ENCODE data around the gene ATP5F1D. TPM values are rescaled to one million over a fixed set of nuclear protein-coding genes. Genes with fewer than 3 reads are reported as not detected.

ATP5F1D gene
- total RNA-seq, 6 donors from 2014 or later = 56.0 to 187 (median 113) TPM

- peak overlapping the region; percentile 65 to 89 (median 75) for H3K4me3 ChIP-seq
- ATAC-seq (ENCODE audit: low FRiP score in 2 of 2) = peak in 1 of 2 donors; percentile 53
- DNase-seq = peak; percentile 86 to 97
- H3K36me3 ChIP-seq = peaks cover 30 to 46% (median 38%) of the 10 kb centered on the region in 4 donors
- peaks cover 85 to 93% (median 88%) of the 10 kb centered on the region in 4 donors for H3K4me1 ChIP-seq
- H3K27me3 ChIP-seq = no peaks in the 10 kb centered on the region
- TF ChIP-seq EP300 (IDR thresholded peaks at IDR 0.05) (peak in 3 of 4 donors; percentile 9 to 42 (median 26)), POLR2A (IDR thresholded peaks at IDR 0.05) (no peak), POLR2AphosphoS5 (IDR thresholded peaks at IDR 0.05) (peak; percentile 7 to 75)
- TF ChIP-seq, protein P1, sequence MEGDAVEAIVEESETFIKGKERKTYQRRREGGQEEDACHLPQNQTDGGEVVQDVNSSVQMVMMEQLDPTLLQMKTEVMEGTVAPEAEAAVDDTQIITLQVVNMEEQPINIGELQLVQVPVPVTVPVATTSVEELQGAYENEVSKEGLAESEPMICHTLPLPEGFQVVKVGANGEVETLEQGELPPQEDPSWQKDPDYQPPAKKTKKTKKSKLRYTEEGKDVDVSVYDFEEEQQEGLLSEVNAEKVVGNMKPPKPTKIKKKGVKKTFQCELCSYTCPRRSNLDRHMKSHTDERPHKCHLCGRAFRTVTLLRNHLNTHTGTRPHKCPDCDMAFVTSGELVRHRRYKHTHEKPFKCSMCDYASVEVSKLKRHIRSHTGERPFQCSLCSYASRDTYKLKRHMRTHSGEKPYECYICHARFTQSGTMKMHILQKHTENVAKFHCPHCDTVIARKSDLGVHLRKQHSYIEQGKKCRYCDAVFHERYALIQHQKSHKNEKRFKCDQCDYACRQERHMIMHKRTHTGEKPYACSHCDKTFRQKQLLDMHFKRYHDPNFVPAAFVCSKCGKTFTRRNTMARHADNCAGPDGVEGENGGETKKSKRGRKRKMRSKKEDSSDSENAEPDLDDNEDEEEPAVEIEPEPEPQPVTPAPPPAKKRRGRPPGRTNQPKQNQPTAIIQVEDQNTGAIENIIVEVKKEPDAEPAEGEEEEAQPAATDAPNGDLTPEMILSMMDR (IDR thresholded peaks at IDR 0.05) = peak in 1 of 6 experiments; percentile 21
- H3K27ac ChIP-seq = peak overlapping the region; percentile 94 to 100 (median 99)
- 2 to 3% methylated on average over 12 to 13 of the region's 64 CpGs for WGBS, 2 donors
- no peaks in the 10 kb centered on the region for H3K9me3 ChIP-seq
Measured at GRCh38 chr19:1269478-1270212, 28.1 kb downstream of the ATP5F1D start.

DNA sequence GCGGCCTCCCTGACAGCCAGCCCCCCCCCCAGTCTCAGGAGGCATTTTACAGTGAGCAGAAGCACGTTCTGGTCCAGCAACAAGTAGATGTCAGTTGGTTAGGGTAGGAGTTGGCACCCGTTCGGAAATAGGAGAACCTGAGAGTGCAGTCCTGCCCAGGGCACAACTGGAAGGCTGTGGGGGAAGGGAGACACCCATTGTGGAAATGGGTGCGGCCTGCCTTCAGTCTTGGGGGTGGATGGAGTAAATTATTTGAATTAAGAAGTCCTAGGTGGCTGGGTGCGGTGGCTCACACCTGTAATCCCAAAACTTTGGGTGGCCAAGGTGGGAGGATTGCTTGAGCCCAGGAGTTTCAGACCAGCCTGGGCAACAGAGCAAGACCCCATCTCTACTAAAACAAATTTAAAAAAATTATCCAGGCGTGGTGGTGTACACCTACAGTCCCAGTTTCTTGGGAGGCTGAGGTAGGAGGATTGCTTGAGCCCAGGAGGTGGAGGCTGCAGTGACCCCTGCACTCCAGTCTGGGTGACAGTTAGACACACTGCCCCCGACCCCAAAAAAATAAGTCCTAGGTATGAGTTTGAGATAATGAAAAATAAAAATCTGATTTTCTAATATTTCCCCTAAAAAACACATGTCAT lies 28.8 kb downstream of the ATP5F1D start:
- no peak for TF ChIP-seq POLR2AphosphoS5 (IDR thresholded peaks at IDR 0.05)
- no peak for TF ChIP-seq POLR2A (IDR thresholded peaks at IDR 0.05)
- TF ChIP-seq, protein P1 (IDR thresholded peaks at IDR 0.05) = no peak
- no peak for TF ChIP-seq EP300 (IDR thresholded peaks at IDR 0.05)
- Histone ChIP-seq H3K4me3 (peak overlapping the region; percentile 65 to 89 (median 75)), H3K9me3 (no peaks in the 10 kb centered on the region), H3K27me3 (no peaks in the 10 kb centered on the region), H3K36me3 (peaks cover 32 to 50% (median 44%) of the 10 kb centered on the region in 4 donors), H3K27ac (peak overlapping the region; percentile 94 to 100 (median 99)), H3K4me1 (peaks cover 85 to 93% (median 87%) of the 10 kb centered on the region in 4 donors)
- WGBS, 2 donors = 16 to 22% methylated on average over 7 to 8 of the region's 8 CpGs
- no peak for ATAC-seq (ENCODE audit: low FRiP score in 2 of 2)
- peak; percentile 58 to 61 for DNase-seq

DNA sequence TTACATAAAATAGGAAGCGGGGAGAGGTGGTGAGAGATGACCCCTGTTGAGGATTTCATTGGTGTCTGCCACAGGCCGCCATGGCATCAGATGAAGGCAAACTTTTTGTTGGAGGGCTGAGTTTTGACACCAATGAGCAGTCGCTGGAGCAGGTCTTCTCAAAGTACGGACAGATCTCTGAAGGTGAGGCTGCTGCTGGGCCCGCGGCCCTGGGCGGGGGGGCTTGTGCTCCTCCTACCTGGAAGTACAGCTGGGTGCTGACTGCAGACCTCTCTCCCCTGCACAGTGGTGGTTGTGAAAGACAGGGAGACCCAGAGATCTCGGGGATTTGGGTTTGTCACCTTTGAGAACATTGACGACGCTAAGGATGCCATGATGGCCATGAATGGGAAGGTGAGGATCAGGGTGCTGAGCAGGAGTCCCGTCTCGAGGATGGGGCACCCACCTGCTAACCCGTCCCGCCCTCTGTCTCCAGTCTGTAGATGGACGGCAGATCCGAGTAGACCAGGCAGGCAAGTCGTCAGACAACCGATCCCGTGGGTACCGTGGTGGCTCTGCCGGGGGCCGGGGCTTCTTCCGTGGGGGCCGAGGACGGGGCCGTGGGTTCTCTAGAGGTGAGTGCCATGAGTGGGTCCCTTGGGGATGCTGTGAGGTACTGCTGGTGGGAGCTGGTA lies 29.4 kb downstream of the ATP5F1D start:
- Histone ChIP-seq H3K9me3 (no peaks in the 10 kb centered on the region), H3K4me3 (peak overlapping the region in 3 of 4 donors; percentile 65 to 89 (median 80)), H3K36me3 (peaks cover 32 to 50% (median 44%) of the 10 kb centered on the region in 4 donors), H3K4me1 (peaks cover 79 to 89% (median 81%) of the 10 kb centered on the region in 4 donors), H3K27ac (peak overlapping the region; percentile 94 to 100 (median 99)), H3K27me3 (no peaks in the 10 kb centered on the region)
- ATAC-seq (ENCODE audit: low FRiP score in 2 of 2) (no peak), DNase-seq (peak; percentile 56 to 85)
- no peak for TF ChIP-seq POLR2A (IDR thresholded peaks at IDR 0.05)
- no peak for TF ChIP-seq EP300 (IDR thresholded peaks at IDR 0.05)
- no peak for TF ChIP-seq POLR2AphosphoS5 (IDR thresholded peaks at IDR 0.05)
- TF ChIP-seq, protein P1 (IDR thresholded peaks at IDR 0.05) = no peak
- 63 to 68% methylated on average over 25 to 26 of the region's 26 CpGs for WGBS, 2 donors

DNA sequence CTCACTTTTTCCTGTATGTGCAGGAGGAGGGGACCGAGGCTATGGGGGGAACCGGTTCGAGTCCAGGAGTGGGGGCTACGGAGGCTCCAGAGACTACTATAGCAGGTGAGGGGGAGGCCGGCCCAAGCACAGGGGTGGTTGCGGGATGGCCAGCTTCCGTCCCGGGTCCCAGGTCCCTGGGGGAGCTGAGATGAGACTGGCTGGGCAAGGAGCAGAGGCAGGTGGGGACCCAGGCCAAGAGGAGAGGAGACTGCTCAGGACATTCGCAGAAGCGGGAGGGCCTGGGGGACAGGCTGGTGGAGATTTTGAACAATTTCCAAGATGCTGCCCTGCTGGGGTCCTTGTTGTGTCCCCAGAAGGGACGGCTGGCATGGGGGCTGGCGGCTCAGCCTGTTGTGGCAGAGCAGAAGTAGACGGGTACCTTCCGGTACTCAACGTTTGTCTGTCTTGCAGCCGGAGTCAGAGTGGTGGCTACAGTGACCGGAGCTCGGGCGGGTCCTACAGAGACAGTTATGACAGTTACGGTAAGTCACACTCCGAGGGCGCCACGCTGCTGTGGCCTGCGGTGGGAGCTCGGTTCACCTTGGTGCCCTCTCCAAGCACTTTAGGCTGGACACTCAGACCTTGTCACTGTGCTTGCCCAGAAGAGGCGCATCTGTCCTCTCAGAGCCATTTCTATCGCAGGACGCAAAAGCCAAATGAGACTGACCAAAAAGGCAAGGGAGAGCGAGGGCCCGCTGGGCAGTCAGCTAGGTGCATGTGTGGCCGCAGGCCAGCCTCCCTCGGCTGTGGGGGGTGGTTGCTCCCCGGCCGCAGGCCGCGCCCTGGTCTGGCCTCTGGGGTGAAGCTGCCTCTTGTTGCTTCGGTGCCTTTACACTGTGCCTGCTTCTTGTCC lies 30.2 kb downstream of the ATP5F1D start:
- H3K27me3 ChIP-seq = no peaks in the 10 kb centered on the region
- H3K9me3 ChIP-seq = no peaks in the 10 kb centered on the region
- peak; percentile 59 to 89 for DNase-seq
- WGBS, 2 donors = 74 to 75% methylated on average over 34 to 36 of the region's 37 CpGs
- H3K4me3 ChIP-seq = peak overlapping the region in 2 of 4 donors; percentile 80 to 89
- TF ChIP-seq POLR2AphosphoS5 (IDR thresholded peaks at IDR 0.05) = peak in 1 of 2 donors; percentile 6
- no peak for TF ChIP-seq EP300 (IDR thresholded peaks at IDR 0.05)
- TF ChIP-seq, protein P1 (IDR thresholded peaks at IDR 0.05) = no peak
- TF ChIP-seq POLR2A (IDR thresholded peaks at IDR 0.05) = no peak
- peak overlapping the region; percentile 94 to 100 (median 99) for H3K27ac ChIP-seq
- peaks cover 32 to 50% (median 44%) of the 10 kb centered on the region in 4 donors for H3K36me3 ChIP-seq
- ATAC-seq (ENCODE audit: low FRiP score in 2 of 2) = no peak
- peaks cover 79 to 89% (median 81%) of the 10 kb centered on the region in 4 donors for H3K4me1 ChIP-seq

All from upper lobe of left lung (tissue), 6 donors.